Suprapubic skin (tissue), 4 donors: ENCODE data around the gene BCL10. TPM values are rescaled to one million over a fixed set of nuclear protein-coding genes. Genes with fewer than 3 reads are reported as not detected.
A peak's percentile ranks its signal among the peaks of the same experiment; 100 is the strongest.

Experiments
- DNase-seq, 2 donors: peaks; one replicate each; pipeline ENCODE4 v3.0.0-alpha.2; 2019; ENCODE audit warnings: low spot score in 2 of 2
- H3K27ac ChIP-seq: fragments of 200-600 bp; sonication (generic); one replicate; pipeline ENCODE4 v1.5.1; 2019
- H3K27me3 ChIP-seq: fragments of 200-600 bp; sonication (generic); one replicate; pipeline ENCODE4 v1.5.1; 2019
- H3K36me3 ChIP-seq: fragments of 200-600 bp; sonication (generic); one replicate; pipeline ENCODE4 v1.5.1; 2019
- H3K4me1 ChIP-seq: fragments of 200-600 bp; sonication (generic); one replicate; pipeline ENCODE4 v1.5.1; 2019
- H3K4me3 ChIP-seq: fragments of 200-600 bp; sonication (generic); one replicate; pipeline ENCODE4 v1.5.1; 2019; ENCODE audit warnings: mild to moderate bottlenecking
- H3K9me3 ChIP-seq: fragments of 200-600 bp; sonication (generic); one replicate; pipeline ENCODE4 v1.5.1; 2019
- CTCF ChIP-seq, 2 donors: fragments of 200-600 bp in 1 of 2; fragments of 450-650 bp in 1 of 2; sonication (generic) in 1 of 2; IDR thresholded peaks; one replicate each; pipeline ENCODE4 v1.5.1; 2016 to 2019; ENCODE audit warnings: antibody characterized with exemption in 2 of 2, mild to moderate bottlenecking in 1 of 2, moderate library complexity in 1 of 2
- EP300 ChIP-seq: sonication (generic); formaldehyde crosslinking; IDR thresholded peaks from one replicate; pipeline ENCODE4 v1.6.1; 2017; ENCODE audit warnings: antibody characterized with exemption
- POLR2A ChIP-seq, 2 donors: fragments of 450-650 bp; IDR thresholded peaks; one replicate each; pipeline ENCODE4 v1.6.1; 2017; ENCODE audit warnings: antibody characterized with exemption in 2 of 2, mild to moderate bottlenecking in 2 of 2, moderate library complexity in 2 of 2
- POLR2AphosphoS5 ChIP-seq, 3 donors: sonication (generic); formaldehyde crosslinking; IDR thresholded peaks; one replicate each; pipeline ENCODE4 v1.6.1; 2017; ENCODE audit warnings: antibody characterized with exemption in 3 of 3
- WGBS: methylation state at CpG from one replicate; pipeline ENCODE4 v1.1.5; 2018; 5-methylcytosine and 5-hydroxymethylcytosine counted together
- total RNA-seq, 4 donors: library from RNA; depleted of rRNA; stranded (reverse); fragments of >200 nt; gene quantifications; one replicate each; pipeline ENCODE4 v1.1.0, GENCODE V29; 2016

Gene BCL10
- total RNA-seq, 4 donors from 2014 or later, result 19.9 to 34.1 (median 30.7) TPM

GRCh38 chr1:85220756-85221201, 55.7 kb downstream of the BCL10 start:
- WGBS, result 53% methylated on average over 7 of the region's 7 CpGs
- H3K9me3 ChIP-seq, result no peaks in the 10 kb centered on the region
- H3K4me1 ChIP-seq, result peaks cover 11% of the 10 kb centered on the region
- no peak for DNase-seq
- no peaks in the 10 kb centered on the region for H3K36me3 ChIP-seq
- no peak overlapping the region for H3K27ac ChIP-seq
- TF ChIP-seq POLR2AphosphoS5 (IDR thresholded peaks at IDR 0.05), result no peak
- TF ChIP-seq POLR2A (IDR thresholded peaks at IDR 0.05), result no peak
- TF ChIP-seq EP300, result peak; percentile 87
- no peak for TF ChIP-seq CTCF (IDR thresholded peaks at IDR 0.05)
- no peak overlapping the region for H3K4me3 ChIP-seq
- no peaks in the 10 kb centered on the region for H3K27me3 ChIP-seq

GRCh38 chr1:85219853-85220610, 56.4 kb downstream of the BCL10 start:
- 84% methylated on average over 2 of the region's 2 CpGs for WGBS
- TF ChIP-seq POLR2AphosphoS5 (IDR thresholded peaks at IDR 0.05) (no peak), CTCF (IDR thresholded peaks at IDR 0.05) (no peak), EP300 (no peak), POLR2A (IDR thresholded peaks at IDR 0.05) (no peak)
- H3K27ac ChIP-seq, result no peak overlapping the region

GRCh38 chr1:85216697-85217096, 59.7 kb downstream of the BCL10 start:
- Histone ChIP-seq H3K36me3 (no peaks in the 10 kb centered on the region), H3K27ac (no peak overlapping the region), H3K4me1 (no peaks in the 10 kb centered on the region), H3K4me3 (no peak overlapping the region), H3K27me3 (no peaks in the 10 kb centered on the region), H3K9me3 (no peaks in the 10 kb centered on the region)
- no peak for DNase-seq
- TF ChIP-seq EP300 (no peak), POLR2A (IDR thresholded peaks at IDR 0.05) (no peak), POLR2AphosphoS5 (IDR thresholded peaks at IDR 0.05) (no peak), CTCF (IDR thresholded peaks at IDR 0.05) (no peak)

More at GRCh38 chr1:85219853-85220610, 56.4 kb downstream of the BCL10 start:
- no peaks in the 10 kb centered on the region for H3K9me3 ChIP-seq
- peaks cover 4% of the 10 kb centered on the region for H3K4me1 ChIP-seq
- no peaks in the 10 kb centered on the region for H3K36me3 ChIP-seq
- H3K4me3 ChIP-seq, result no peak overlapping the region
- no peak for DNase-seq
- H3K27me3 ChIP-seq, result no peaks in the 10 kb centered on the region

Other genes starting within 250 kb of the BCL10 start
- gene MCOLN3, start 228.1 kb downstream of the BCL10 start, total RNA-seq, result 10 to 100 TPM in 1 of 4 donors, 1 to 10 TPM in 3; 2.0 to 10.7 (median 6.1) TPM
- gene SYDE2, start 75.6 kb downstream of the BCL10 start, total RNA-seq, result 10 to 100 TPM in 2 of 4 donors, 1 to 10 TPM in 2; 5.9 to 12.6 (median 10.1) TPM
- gene C1orf52, start 17.0 kb downstream of the BCL10 start, total RNA-seq, result 10 to 100 TPM; 13.9 to 33.3 (median 18.3) TPM
- gene DDAH1, start 188.5 kb upstream of the BCL10 start, total RNA-seq, result 10 to 100 TPM; 10.4 to 19.6 (median 15.5) TPM